Liver (tissue), 3 donors: ENCODE data around the gene PIGQ.

Experiments used
- EGR1 ChIP-seq, 2 donors: IDR thresholded peaks; 2 replicates each; pipeline ENCODE4 v1.6.1; 2016 to 2018; ENCODE audit warnings: antibody characterized with exemption in 2 of 2, low read depth in 2 of 2
- FOXA1 ChIP-seq: IDR thresholded peaks from 2 replicates; pipeline ENCODE4 v1.6.1; 2016; ENCODE audit warnings: antibody characterized with exemption
- JUND ChIP-seq, 2 donors: IDR thresholded peaks; 2 replicates each; pipeline ENCODE4 v1.6.1; 2016; ENCODE audit warnings: antibody characterized with exemption in 2 of 2
- RAD21 ChIP-seq, 2 donors: IDR thresholded peaks; 2 replicates each; pipeline ENCODE4 v1.6.1; 2016; ENCODE audit warnings: antibody characterized with exemption in 2 of 2, mild to moderate bottlenecking in 2 of 2
- TAF1 ChIP-seq: conservative IDR thresholded peaks from 2 replicates; pipeline ENCODE4 v1.6.1; 2016; ENCODE audit warnings: antibody characterized with exemption, mild to moderate bottlenecking
- YY1 ChIP-seq: IDR thresholded peaks from 2 replicates; pipeline ENCODE4 v1.6.1; 2016; ENCODE audit warnings: antibody characterized with exemption, mild to moderate bottlenecking
- TF ChIP-seq, protein P1 (sequence below): fragments of 150-350 bp; IDR thresholded peaks from 2 replicates; pipeline ENCODE4 v1.5.1; 2017; ENCODE audit warnings: improper control_type of control experiment, low read depth, low read length; ENCODE audit not compliant: missing input control
- TF ChIP-seq, protein P2 (sequence below): IDR thresholded peaks from 2 replicates; pipeline ENCODE4 v1.6.1; 2016; ENCODE audit warnings: antibody characterized with exemption, mild to moderate bottlenecking
- TF ChIP-seq, protein P3 (sequence below): IDR thresholded peaks from 2 replicates; pipeline ENCODE4 v1.6.1; 2016; ENCODE audit warnings: antibody characterized with exemption
- TF ChIP-seq, protein P4 (sequence below): IDR thresholded peaks from 2 replicates; pipeline ENCODE4 v1.6.1; 2016; ENCODE audit warnings: antibody characterized with exemption
- donor health status: healthy.
- donor health status: healthy.

DNA sequence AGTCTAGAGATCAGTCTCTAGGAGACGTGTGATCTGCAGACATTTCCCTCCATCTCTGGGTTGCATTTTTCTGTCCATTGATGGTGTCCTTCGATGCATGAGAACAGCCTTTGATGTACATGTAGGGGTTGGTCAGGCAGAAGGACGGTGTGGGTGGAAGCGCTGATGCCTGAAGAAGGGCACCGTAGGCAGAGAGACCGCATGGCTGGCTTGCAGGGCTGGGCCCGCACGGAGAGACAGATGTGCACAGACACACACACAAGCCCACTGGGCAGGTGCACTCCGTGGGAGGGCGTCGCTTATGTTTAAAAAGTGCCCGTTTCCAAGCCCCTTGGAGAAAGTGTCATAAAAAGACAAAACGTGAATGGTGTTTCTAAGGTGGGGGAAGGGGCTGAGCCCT is 45.4 kb downstream of the PIGQ start:
- TF ChIP-seq, protein P1, sequence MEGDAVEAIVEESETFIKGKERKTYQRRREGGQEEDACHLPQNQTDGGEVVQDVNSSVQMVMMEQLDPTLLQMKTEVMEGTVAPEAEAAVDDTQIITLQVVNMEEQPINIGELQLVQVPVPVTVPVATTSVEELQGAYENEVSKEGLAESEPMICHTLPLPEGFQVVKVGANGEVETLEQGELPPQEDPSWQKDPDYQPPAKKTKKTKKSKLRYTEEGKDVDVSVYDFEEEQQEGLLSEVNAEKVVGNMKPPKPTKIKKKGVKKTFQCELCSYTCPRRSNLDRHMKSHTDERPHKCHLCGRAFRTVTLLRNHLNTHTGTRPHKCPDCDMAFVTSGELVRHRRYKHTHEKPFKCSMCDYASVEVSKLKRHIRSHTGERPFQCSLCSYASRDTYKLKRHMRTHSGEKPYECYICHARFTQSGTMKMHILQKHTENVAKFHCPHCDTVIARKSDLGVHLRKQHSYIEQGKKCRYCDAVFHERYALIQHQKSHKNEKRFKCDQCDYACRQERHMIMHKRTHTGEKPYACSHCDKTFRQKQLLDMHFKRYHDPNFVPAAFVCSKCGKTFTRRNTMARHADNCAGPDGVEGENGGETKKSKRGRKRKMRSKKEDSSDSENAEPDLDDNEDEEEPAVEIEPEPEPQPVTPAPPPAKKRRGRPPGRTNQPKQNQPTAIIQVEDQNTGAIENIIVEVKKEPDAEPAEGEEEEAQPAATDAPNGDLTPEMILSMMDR = no peak
- TF ChIP-seq YY1 (no peak), FOXA1 (no peak), TAF1 (no peak), RAD21 (IDR thresholded peaks at IDR 0.05) (no peak), JUND (IDR thresholded peaks at IDR 0.05) (no peak), EGR1 (IDR thresholded peaks at IDR 0.05; ENCODE audit: low read depth in 2 of 2) (no peak)
- TF ChIP-seq, protein P2, sequence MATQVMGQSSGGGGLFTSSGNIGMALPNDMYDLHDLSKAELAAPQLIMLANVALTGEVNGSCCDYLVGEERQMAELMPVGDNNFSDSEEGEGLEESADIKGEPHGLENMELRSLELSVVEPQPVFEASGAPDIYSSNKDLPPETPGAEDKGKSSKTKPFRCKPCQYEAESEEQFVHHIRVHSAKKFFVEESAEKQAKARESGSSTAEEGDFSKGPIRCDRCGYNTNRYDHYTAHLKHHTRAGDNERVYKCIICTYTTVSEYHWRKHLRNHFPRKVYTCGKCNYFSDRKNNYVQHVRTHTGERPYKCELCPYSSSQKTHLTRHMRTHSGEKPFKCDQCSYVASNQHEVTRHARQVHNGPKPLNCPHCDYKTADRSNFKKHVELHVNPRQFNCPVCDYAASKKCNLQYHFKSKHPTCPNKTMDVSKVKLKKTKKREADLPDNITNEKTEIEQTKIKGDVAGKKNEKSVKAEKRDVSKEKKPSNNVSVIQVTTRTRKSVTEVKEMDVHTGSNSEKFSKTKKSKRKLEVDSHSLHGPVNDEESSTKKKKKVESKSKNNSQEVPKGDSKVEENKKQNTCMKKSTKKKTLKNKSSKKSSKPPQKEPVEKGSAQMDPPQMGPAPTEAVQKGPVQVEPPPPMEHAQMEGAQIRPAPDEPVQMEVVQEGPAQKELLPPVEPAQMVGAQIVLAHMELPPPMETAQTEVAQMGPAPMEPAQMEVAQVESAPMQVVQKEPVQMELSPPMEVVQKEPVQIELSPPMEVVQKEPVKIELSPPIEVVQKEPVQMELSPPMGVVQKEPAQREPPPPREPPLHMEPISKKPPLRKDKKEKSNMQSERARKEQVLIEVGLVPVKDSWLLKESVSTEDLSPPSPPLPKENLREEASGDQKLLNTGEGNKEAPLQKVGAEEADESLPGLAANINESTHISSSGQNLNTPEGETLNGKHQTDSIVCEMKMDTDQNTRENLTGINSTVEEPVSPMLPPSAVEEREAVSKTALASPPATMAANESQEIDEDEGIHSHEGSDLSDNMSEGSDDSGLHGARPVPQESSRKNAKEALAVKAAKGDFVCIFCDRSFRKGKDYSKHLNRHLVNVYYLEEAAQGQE = no peak
- TF ChIP-seq, protein P3, sequence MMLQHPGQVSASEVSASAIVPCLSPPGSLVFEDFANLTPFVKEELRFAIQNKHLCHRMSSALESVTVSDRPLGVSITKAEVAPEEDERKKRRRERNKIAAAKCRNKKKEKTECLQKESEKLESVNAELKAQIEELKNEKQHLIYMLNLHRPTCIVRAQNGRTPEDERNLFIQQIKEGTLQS = no peak
- TF ChIP-seq, protein P4, sequence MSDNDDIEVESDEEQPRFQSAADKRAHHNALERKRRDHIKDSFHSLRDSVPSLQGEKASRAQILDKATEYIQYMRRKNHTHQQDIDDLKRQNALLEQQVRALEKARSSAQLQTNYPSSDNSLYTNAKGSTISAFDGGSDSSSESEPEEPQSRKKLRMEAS = no peak
